Small intestine (tissue), 7 donors: ENCODE results near the gene BDH2. TPM values are rescaled to one million over a fixed set of nuclear protein-coding genes. Genes with fewer than 3 reads are reported as not detected.
A peak's percentile ranks its signal among the peaks of the same experiment; 100 is the strongest.

ENCODE experiments used
- DNase-seq, 2 donors: peaks; one replicate each; pipeline versions ENCODE4 v3.0.0 to v3.0.0-alpha.2; 2013
- FAIRE-seq: peaks from 2 replicates; lab custom pipeline; 2012; peaks lifted over from hg19 to GRCh38; lab: Jason Lieb, UNC
- H3K27ac ChIP-seq, 3 donors: one replicate each; pipeline ENCODE4 v1.5.1; 2013; ENCODE audit warnings: low read length in 2 of 3, mild to moderate bottlenecking in 2 of 3, control low read depth in 1 of 3, inconsistent platforms in 1 of 3, low read depth in 1 of 3, moderate library complexity in 1 of 3
- H3K27me3 ChIP-seq, 3 donors: one replicate each; pipeline ENCODE4 v1.6.1; 2013; ENCODE audit warnings: low read length in 3 of 3, inconsistent platforms in 1 of 3; ENCODE audit not compliant: control insufficient read depth in 3 of 3, insufficient read depth in 3 of 3
- H3K36me3 ChIP-seq, 3 donors: one replicate each; pipeline ENCODE4 v1.6.1; 2013; ENCODE audit warnings: low read length in 3 of 3, inconsistent platforms in 1 of 3, low read depth in 1 of 3, mild to moderate bottlenecking in 1 of 3, moderate library complexity in 1 of 3; ENCODE audit not compliant: control insufficient read depth in 3 of 3, insufficient read depth in 2 of 3
- H3K4me1 ChIP-seq, 3 donors: one replicate each; pipeline ENCODE4 v1.6.1; 2013; ENCODE audit warnings: low read length in 2 of 3, inconsistent platforms in 1 of 3, low read depth in 1 of 3, mild to moderate bottlenecking in 1 of 3, moderate library complexity in 1 of 3; ENCODE audit not compliant: control insufficient read depth in 3 of 3, insufficient read depth in 2 of 3
- H3K4me3 ChIP-seq, 3 donors: one replicate each; pipeline ENCODE4 v1.5.1; 2013; ENCODE audit warnings: low read length in 3 of 3, control low read depth in 1 of 3, inconsistent platforms in 1 of 3, low read depth in 1 of 3, mild to moderate bottlenecking in 1 of 3, moderate library complexity in 1 of 3
- H3K9me3 ChIP-seq, 2 donors: one replicate each; pipeline ENCODE4 v1.6.1; 2013; ENCODE audit warnings: low read depth in 1 of 2, low read length in 1 of 2; ENCODE audit not compliant: control insufficient read depth in 2 of 2, insufficient read depth in 1 of 2
- WGBS, 3 donors: extraction: QIAGEN DNeasy Blood & Tissue Kit; methylation state at CpG; one replicate each; pipeline ENCODE4 v1.1.7; 2013; 5-methylcytosine and 5-hydroxymethylcytosine counted together
- polyA plus RNA-seq, 4 donors: library from polyadenylated mRNA; stranded (reverse) in 3 of 4; unstranded in 1 of 4; fragments of 200-250 nt in 3 of 4; fragments of 120-200 nt in 1 of 4; gene quantifications; one replicate each; pipeline versions ENCODE4 v1.2.1 to v1.2.3, GENCODE V29; 2013
- donor health status: healthy with polysubstance abuse.
- donor health status: control.
- donor health status: control.
- donor health status: Bipolar disorder and iron deficiency.
- donor health status: healthy.

BDH2 gene
- polyA plus RNA-seq, 4 donors = 73.3 to 317 (median 211) TPM

DNA sequence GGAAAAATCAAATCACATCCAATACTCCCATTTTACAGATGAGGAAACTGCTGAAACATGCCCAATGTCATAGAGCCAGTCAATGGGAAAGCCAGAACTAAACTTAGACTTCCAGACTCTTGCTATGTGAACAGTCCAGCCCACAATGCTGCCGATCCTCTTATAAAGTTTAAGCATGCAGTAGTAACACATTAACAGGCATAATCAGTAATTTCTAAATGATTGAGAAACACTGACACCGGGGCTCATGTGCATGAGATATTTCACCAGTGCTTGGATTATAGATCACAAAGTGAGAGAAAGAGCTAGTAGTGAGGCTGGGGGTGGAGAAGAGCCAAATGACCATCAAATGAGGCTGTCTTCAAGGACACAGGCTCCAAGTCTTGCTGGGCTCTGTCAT is 2.5 kb downstream of the BDH2 start:
- Histone ChIP-seq H3K4me1 (peaks cover 6 to 28% (median 8%) of the 10 kb centered on the region in 3 donors), H3K36me3 (no peaks in the 10 kb centered on the region), H3K9me3 (no peaks in the 10 kb centered on the region), H3K4me3 (no peak overlapping the region), H3K27ac (peak overlapping the region in 1 of 3 donors; percentile 68), H3K27me3 (no peaks in the 10 kb centered on the region)
- WGBS, 3 donors = 20 to 62% (median 38%) methylated on average over 2 of the region's 2 CpGs
- FAIRE-seq = no peak
- DNase-seq = peak; percentile 74 to 75

DNA sequence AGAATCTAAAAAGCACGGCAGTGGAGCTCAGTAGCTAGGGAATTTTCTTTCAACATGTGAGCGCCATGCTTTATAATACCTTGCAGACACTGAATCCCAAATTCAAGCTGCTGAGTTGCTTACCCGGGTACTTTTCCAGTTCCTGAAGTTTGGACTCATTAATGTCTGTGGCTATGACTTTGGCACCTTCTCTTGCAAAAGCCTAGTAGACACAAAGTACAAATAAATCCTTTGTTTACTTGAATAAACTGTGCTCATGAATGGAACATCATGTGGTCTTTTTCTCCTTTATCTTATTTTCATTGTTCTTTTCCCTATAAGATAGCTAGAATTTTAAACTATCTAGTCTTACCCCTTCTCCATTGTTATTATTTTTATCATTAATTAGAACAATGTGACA is 4.6 kb downstream of the BDH2 start:
- H3K4me1 ChIP-seq = peaks cover 6 to 30% (median 8%) of the 10 kb centered on the region in 3 donors
- no peak overlapping the region for H3K4me3 ChIP-seq
- peak overlapping the region in 1 of 3 donors; percentile 4 for H3K27ac ChIP-seq
- no peaks in the 10 kb centered on the region for H3K27me3 ChIP-seq
- no peak for FAIRE-seq
- H3K9me3 ChIP-seq = no peaks in the 10 kb centered on the region
- peaks cover 0 to 9% (median 5%) of the 10 kb centered on the region in 3 donors for H3K36me3 ChIP-seq
- WGBS, 3 donors = 36 to 64% (median 51%) methylated on average over 3 of the region's 3 CpGs
- peak; percentile 51 to 72 for DNase-seq

DNA sequence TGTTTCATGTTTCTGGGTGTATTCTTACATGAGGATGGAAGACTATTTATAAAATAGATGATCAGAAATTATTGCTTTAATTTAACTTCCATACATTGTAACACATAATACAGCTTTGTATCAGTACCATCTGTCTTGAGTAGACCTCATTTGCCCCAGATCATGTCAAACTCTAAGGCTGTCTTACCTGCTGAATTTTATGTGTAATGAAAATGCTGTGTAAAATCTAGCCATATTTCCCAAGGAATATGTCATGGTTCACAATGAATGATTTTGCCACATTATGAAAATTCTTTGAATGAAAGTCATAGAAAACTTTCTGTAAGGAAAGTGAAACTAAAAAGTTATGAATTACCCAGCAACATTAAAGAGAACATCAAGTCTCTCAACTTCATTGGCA is 7.4 kb downstream of the BDH2 start:
- Histone ChIP-seq H3K27ac (no peak overlapping the region), H3K36me3 (peaks cover 3 to 15% (median 15%) of the 10 kb centered on the region in 3 donors), H3K9me3 (no peaks in the 10 kb centered on the region), H3K4me3 (no peak overlapping the region), H3K4me1 (peaks cover 0 to 16% (median 0%) of the 10 kb centered on the region in 3 donors), H3K27me3 (no peaks in the 10 kb centered on the region)
- FAIRE-seq (no peak), DNase-seq (no peak)

DNA sequence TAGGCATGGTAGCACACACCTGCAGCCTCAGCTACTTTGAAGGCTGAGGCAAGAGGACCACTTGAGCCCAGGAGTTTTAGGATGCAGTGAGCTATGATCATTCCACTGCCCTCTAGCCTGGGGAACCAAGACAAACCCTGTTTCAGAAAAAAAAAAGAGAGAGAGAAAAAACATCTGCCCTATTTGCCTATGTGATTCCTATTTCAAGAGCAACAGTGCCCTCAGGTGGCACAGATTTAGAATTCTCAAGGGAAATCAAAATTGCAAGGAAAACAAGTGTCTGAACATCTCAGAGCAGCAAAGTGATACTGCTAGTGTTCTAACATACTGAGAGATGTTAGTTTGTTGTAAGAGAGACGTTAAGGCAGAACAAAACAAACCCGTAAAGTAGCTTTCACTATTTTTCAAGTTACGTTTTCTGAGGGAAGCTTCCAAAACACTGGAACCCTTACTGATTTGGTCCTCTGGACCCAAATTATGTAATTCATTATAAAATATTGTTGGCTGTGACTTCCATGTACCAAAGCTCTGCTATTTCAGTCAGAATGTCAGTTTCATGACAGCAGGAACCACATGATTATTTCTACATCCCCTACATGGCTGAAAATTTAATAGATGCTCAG is 7.9 kb downstream of the BDH2 start:
- no peak overlapping the region for H3K4me3 ChIP-seq
- H3K27me3 ChIP-seq = no peaks in the 10 kb centered on the region
- H3K36me3 ChIP-seq = peaks cover 7 to 20% (median 20%) of the 10 kb centered on the region in 3 donors
- peak; percentile 63 to 70 for DNase-seq
- H3K27ac ChIP-seq = no peak overlapping the region
- WGBS, 3 donors = 51 to 62% (median 58%) methylated on average over 3 of the region's 3 CpGs
- H3K9me3 ChIP-seq = no peaks in the 10 kb centered on the region
- peak; percentile 44 for FAIRE-seq
- peaks cover 0 to 11% (median 0%) of the 10 kb centered on the region in 3 donors for H3K4me1 ChIP-seq

DNA sequence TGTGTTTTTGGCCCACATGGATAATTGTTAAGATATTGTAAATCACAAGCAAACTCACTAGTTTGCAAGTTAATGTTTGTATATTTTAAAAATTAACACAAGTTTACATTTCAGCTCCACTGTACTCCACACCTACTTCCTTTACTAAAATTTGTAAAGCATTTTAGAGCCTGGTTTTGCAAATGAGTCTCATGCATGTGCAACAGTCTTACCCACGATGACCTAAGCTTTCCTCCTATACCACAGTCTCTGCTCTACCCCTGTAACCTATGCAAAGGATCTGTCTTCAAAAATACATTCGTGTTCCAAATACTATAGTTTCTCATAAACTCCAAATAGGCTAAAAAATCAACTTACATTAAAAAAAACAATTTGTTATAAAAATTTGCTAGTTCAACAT is 10.2 kb downstream of the BDH2 start:
- 78 to 83% (median 83%) methylated on average over 2 of the region's 2 CpGs for WGBS, 3 donors
- Histone ChIP-seq H3K27ac (no peak overlapping the region), H3K4me3 (no peak overlapping the region), H3K36me3 (peaks cover 9 to 23% (median 23%) of the 10 kb centered on the region in 3 donors), H3K4me1 (peaks cover 0 to 5% (median 0%) of the 10 kb centered on the region in 3 donors), H3K9me3 (no peaks in the 10 kb centered on the region), H3K27me3 (no peaks in the 10 kb centered on the region)
- no peak for DNase-seq
- no peak for FAIRE-seq

DNA sequence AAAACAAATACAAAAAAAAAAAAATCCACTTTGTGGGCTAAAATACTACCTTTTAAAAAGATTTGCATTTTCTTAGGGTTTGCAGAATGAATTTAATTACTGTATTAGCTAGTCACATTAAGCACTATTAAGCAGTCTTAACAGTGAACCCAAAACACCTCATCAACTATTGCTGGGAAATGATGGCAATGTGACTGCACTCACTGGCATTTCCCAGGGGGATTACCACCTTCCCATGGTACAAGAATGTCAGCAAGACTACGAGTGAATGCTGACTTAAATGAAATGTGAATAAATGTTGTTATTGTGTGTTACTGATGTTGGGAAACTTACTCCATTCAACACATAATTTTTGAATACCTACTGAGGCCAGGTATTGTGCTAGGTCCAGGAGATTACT is 13.1 kb downstream of the BDH2 start:
- no peak for FAIRE-seq
- H3K36me3 ChIP-seq = peaks cover 9 to 27% (median 25%) of the 10 kb centered on the region in 3 donors

DNA sequence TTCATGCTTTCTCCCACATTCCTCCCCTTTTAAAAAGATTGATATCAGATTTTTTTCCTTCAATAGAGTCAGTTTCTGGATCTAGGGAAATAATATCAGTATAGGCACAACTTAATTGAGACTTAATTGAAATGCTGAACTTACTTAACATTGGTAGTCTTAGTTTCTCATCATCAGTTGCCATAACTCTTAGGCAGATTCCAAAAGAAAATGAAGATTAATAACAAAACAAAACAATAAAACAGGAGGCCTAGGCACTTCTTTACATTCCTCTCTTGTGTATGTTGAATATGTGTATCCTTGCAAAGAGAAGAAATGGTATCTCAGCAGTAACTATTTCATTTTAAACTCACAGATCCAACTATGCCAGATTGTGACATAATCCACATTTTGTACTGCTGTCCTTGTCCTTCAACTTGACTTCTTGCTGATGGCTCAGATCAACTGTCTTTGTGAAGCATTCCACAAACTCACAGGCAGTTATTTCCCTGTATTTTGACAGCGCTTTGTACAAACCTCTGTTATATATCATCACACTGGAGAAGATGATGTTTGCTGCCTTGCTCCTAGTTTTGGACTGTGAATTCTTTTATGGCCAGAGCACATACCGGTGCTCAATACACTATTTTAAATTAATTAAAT is 14.0 kb downstream of the BDH2 start:
- no peak for DNase-seq
- H3K4me3 ChIP-seq = no peak overlapping the region
- peaks cover 9 to 27% (median 25%) of the 10 kb centered on the region in 3 donors for H3K36me3 ChIP-seq
- no peaks in the 10 kb centered on the region for H3K27me3 ChIP-seq
- no peak overlapping the region for H3K27ac ChIP-seq
- H3K9me3 ChIP-seq = no peaks in the 10 kb centered on the region
- no peak for FAIRE-seq
- H3K4me1 ChIP-seq = no peaks in the 10 kb centered on the region
- WGBS, 3 donors = 94 to 100% (median 96%) methylated on average over 2 of the region's 2 CpGs

More for the DNA sequence above, 13.1 kb downstream of the BDH2 start:
- H3K27ac ChIP-seq = no peak overlapping the region
- WGBS, 3 donors = 79 to 97% (median 90%) methylated on average over 1 of the region's 1 CpG
- peaks cover 0 to 2% (median 0%) of the 10 kb centered on the region in 3 donors for H3K4me1 ChIP-seq
- H3K9me3 ChIP-seq = no peaks in the 10 kb centered on the region
- no peaks in the 10 kb centered on the region for H3K27me3 ChIP-seq
- no peak overlapping the region for H3K4me3 ChIP-seq
- no peak for DNase-seq

DNA sequence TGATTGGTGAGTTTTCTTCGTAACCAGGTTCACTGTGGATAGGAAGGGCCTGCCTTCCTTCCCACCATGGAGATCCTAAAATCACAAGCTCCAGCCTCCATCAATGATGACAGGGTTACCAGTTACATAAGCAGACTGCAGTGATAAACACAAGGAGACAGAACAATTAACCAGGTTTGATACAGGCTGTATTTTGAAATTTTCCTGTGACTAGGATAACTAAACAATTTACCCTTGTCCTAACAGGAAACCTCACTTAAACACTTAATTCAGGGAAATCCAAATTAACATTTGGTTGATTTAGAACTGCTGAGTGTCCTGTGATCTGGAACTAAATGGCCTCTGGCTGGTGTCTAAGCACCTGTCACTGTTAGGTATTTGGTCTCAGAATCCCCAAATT is 20.0 kb downstream of the BDH2 start:
- H3K36me3 ChIP-seq = peaks cover 0 to 8% (median 6%) of the 10 kb centered on the region in 3 donors
- FAIRE-seq = no peak
- H3K4me3 ChIP-seq = no peak overlapping the region
- WGBS, 3 donors = 90 to 95% (median 92%) methylated on average over 1 of the region's 1 CpG
- H3K9me3 ChIP-seq = no peaks in the 10 kb centered on the region
- H3K27me3 ChIP-seq = no peaks in the 10 kb centered on the region
- no peak overlapping the region for H3K27ac ChIP-seq
- H3K4me1 ChIP-seq = peaks cover 0 to 10% (median 0%) of the 10 kb centered on the region in 3 donors
- no peak for DNase-seq
